GM18951 (cell line): ENCODE measurements around the gene DUSP9.

Experiments
- POLR2A ChIP-seq: IDR thresholded peaks from 4 replicates; pipeline ENCODE4 v1.6.1; 2011; ENCODE audit warnings: mild to moderate bottlenecking; ENCODE audit not compliant: insufficient read length, insufficient read depth; ENCODE audit errors: extremely low read depth
- in situ Hi-C: fragments of 300-500 bp; cut with MboI; formaldehyde crosslinking; loops from one replicate; pipeline ENCODE4 v1.12.0; 2022; ENCODE audit warnings: low sequenced_read_pairs, mixed read lengths, inconsistent platforms; ENCODE audit not compliant: unreplicated experiment

Gene DUSP9

DNA sequence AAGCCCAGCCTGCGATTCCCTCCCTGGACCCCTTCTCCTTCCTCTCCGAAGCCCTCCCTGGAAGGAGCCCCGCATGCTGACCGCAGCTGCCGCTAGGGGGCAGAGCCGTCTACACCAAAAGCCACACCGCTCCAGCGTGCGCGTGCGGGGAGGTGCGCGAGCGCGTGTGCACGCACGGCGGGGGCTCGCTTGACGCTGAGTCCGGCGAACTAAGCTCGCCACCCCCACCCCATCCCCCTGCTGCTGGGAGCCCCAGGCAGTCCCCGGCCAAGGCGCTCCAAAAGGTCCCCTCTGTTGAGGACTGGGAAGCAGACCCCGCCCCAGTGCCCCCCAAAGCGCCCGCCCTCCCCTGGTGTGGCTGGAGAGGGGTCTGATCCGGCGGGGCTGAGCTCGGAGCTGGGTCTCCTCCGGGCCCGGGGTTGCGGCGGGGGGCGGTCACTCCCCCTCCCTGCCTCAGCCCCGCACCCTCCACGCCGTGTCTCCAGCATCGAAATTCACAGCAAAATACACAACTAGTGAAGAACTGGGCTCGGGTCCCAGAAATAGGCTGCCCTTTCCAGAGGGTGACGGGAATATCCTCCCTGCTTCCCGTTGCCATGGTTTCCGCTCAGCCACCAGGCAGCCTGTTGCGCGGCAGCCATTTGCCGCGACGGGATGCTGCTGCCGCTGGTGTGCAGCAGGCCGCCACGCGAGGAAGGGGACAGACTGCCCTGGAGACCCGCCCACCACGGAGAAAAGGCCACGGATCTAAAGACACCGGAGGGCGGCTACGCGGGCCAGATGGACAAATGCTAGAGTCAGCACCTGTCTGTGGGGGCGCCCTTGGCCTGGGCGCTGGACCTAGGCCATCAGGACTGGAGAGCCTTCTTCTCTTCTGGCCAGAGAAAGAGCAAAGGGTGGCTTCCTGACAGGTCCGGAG is 36.8 kb upstream of the DUSP9 start:
- in situ Hi-C loops, result no loop called here
- TF ChIP-seq POLR2A, result no peak

DNA sequence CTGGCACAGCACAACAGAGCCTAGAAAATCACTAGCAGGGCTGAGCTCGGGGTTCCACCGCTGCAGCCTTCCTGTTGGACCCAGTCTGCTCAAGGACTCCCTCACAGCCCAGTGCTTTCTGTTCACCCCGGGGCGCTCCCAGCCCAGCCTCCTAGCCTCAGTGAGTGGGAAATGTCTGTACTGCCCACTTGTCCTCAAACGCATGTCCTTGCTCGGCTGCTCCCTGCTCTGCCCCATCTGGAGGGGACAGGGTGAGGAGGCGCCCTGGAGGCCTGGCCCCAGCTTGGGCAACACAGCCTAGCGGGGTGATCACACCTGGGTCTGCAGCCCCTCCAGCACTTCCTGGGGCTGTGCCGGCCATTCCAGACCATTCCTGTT is 36.2 kb upstream of the DUSP9 start:
- in situ Hi-C loops, result no loop called here
- TF ChIP-seq POLR2A, result no peak

DNA sequence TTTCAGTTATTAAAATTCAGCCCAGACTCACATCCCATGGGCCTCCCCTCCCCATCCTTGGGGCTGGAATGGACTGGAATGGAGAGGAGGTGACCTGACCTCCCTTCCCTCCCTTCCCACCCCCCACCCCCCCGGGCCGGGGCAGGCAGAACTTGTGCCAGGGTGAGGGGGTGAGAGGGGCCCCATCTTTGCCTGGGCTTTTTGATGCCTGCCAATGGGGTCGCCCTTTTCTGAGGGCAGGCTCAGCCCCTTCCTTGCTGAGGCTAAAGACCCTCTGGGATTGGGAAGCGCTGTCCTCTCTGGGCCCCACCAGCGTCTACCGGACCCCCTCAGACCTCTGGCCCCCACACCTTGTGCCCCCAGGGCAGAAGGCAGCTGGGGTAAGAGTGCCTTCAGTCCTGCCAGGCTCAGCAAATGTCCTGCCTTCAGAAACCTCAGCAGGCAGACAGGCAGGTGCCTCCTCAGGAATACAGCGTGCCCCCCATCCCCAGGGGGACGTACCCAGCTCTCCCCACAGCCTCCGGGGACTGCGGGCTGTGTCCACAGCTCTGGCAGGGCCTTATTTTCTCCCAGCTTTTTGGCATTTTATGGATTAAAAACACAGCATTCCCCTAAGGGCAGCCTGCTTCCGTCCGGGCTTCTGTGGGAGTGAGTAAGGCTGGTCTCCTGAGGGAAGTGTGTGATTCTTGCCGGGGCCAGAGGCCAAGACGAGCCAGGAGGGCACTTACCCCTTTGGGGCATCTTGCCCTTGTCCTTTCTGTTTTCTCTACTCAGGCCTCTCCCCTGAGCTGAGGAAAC is 35.5 kb upstream of the DUSP9 start:
- no peak for TF ChIP-seq POLR2A
- in situ Hi-C loops, result no loop called here

DNA sequence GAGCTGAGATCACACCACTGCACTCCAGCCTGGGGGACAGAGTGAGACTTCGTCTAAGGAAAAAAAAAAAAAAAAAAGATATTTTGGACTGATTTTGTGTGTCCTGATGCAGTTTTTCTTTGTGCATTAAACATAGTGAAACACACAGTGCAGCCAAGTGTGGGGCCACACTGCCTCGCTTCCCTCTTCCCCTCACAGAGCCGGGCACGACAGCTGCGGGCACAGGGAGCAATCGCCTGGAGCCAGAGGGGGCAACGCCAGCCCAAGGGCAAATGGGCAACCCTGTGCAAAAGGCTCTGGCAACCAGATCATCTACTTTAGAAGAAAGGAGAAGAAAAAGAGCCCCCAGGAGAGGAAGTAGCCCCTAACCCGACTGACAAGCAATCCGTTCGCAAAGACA is 34.6 kb upstream of the DUSP9 start:
- TF ChIP-seq POLR2A, result no peak
- in situ Hi-C loops, result no loop called here

DNA sequence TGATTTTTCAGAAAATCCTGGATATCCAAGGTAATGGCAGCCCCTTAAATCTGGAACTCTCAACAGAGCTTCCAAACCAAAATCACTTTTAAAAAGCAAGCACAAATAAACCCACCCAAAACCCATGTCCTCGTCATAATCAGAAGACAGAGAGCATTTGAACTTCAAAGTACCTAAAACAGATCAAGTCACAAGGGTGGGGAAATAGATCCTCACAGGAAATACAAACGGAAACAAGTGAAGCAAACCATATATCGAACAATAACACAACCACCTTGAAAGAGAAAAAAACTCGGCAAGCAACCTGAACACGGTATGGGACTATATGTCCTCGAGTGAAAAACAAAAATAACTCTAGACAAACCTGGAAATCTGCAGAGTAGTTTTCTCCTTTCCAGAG is 32.2 kb upstream of the DUSP9 start:
- TF ChIP-seq POLR2A, result no peak
- in situ Hi-C loops, result no loop called here

DNA sequence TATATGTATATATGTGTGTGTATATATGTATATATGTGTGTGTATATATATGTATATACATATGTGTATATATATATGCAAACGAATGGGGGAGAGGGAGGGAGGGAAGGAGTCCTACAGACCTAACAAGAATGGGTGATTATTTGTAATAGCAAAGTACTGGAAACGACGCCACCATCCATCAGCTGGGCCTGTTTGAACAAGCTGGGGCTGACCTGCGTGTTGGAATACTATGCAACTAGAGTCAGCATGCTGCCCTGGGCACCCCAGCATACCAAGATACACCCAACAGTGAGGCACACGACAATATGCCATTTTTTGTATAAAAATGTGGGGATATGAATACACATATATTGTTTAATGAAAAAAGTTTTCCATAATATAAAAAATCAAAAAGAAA is 26.4 kb upstream of the DUSP9 start:
- in situ Hi-C loops, result no loop called here
- TF ChIP-seq POLR2A, result no peak

DNA sequence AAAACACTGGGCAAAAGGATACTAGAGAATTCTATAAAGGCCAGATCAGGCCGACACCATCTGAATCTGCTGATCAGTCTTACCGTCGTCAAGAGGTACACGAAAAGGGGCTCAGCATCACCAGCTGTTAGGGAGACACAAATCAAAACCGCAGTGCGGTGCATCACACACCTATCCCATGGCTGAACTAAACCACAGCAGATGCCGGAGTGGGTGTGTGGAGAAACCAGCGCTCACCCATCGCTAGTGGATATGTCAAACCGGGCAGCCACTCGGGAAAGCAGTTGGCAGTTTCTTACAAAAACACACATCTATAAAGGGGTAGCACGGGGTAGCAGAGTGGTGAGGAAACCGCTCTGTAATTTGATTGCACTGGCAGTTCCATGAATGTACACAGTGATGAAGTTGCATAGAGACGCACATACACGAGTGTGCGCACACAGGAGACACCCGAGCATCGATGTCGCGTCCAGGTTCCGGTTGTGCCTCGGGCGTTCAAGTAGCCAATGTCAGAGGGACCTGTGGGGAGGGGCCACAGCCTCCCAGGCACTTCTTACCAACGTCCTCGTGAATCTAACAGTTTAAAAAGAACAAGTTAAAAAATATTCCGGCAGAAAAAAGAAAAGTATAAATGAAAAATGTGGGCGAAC is 24.9 kb upstream of the DUSP9 start:
- in situ Hi-C loops, result no loop called here
- TF ChIP-seq POLR2A, result no peak

DNA sequence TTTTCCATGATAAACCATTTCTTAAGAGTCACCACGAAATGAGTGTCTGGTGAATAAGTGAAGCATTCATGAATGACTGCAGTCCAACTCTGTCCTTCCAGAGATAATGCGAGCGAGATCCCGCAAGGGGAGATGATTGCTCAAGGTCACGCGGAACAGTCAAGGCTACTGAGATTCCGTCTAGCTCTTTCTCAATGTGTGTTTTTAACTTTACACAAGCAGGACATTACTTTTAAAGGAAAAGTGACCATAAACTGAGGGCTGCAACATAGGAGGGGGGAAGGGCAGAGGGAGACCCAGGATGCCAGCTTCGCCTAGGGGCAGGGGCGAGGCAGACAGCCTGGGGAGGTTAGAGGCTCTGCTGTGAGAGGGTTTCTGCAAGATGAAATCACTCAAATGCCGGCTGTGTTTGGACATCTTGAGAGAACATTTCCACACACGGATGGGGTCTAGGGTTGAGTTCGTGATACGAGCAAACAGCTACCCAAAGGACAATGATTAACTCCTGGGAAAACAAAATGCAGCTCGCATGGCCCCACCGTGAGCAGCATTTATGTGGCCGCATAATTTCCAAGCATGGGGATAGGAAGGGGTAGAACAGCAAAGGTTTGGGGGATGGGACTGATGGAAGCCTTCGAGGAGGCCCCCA is 24.2 kb upstream of the DUSP9 start:
- in situ Hi-C loops, result no loop called here
- TF ChIP-seq POLR2A, result no peak

DNA sequence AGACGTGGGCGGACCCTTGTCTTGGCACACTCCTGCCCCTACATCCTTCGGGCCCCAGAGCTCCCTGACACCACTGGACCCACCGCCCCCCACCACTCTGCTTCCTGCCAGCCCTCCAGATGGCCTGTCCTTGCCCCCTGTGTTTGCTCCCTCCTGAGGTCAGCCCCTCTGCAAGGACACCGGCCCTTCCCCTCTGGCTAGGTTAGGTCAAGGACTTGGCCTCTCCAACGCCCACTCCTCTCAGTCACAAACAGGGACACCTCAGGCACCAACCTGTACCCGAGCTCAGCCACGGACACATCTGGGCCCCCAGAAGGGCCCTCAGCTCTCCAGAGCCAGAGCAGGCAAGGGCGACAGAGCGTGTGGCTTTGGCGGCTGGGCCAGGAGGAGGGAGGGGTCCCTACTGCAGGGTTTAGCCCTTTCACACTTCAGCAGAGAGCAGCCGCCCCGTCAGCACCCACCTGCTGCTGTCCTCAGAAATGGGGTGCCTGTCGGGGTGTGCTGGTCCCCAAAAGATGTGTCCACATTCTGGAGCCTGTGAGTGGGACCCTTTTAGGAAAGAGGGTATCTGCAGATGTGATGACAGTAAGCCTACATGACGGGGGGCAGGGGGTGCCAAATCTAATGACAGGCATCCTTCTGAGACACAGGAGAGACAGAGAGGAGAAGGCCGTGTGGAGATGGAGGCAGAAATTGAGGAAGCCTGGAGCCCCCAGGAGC is 23.5 kb upstream of the DUSP9 start:
- no peak for TF ChIP-seq POLR2A
- in situ Hi-C loops, result no loop called here

DNA sequence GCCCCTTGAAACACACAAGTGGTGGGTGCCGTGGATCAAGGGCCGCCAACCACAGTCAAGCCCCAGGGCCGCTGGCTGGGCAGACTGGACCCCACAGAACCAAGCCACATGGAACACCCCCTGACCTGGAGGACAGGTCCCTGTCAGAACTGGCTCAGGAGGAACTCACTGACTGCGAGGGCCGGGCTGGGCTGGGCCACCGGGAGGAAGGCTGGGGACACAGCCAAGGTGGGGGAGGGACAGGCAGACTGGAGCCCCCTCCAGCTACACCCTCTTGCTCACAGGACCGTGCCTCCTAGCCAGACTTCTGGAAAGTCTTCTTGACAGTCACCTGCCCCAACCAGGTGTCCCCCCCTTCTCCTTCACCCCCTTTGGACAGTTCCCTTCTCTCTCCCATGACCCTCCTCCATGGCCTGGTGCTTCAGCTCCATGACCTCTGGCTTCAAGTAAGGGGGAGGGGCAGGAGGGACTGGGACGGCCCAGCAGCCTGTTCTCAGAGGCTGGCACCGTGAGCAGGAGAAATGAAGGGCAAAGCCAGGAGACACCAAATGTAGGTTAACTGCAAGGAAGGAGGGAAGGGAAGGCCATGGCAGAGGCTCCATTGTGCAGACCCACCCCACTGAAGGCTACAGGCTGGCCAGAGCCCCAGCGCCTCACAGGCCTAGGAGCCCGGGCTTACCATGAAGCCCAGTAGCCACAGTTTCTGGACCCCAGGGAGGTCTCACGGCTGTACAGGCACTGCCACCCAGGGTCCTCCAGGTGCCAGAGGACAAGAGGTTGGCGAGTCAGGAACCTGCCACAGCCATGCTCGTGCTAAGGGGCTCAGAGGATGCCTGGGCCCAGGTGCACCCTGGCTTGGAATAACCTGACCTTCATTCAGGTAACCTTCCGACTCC is 22.6 kb upstream of the DUSP9 start:
- in situ Hi-C loops, result no loop called here
- TF ChIP-seq POLR2A, result no peak

DNA sequence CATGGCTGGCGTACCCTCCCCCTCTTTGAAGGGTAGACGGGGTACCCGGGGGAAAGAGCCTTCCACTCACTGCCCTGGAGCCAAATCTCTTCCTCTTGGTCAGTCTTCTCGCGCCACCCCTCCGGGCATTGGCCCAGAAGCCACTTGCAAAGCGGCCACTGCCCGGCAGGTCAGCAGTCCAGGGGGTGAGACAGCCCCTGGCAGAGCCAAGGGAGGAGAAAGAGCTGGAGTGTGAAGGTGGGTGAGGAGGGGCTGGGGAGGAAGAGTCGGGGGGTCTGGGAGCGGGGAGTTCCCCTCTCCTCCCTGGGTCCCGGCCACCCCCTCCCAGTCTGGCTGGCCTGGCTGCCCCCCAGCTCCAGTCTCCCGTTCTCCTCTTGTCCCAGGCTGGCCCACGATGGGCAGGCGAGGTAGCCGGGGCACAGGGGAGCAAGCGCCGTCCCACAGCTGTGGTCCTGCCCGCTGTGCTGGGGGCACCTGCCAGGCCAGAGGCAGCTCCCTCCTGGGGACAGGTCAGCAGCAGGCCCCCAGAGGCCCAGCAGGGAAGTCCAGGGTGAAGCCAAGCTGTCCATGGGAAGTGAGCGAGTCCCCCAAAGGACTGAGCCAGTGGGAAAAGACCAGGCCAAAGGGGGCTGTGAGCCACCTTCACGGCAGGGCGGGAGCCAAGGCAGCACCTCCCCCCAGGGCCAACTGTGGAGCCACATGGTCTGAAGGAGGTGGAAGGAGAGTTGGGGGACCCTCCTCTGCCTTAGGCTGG is 21.6 kb upstream of the DUSP9 start:
- TF ChIP-seq POLR2A, result no peak
- in situ Hi-C loops, result no loop called here
